GM12801 (cell line): ENCODE measurements around the gene ROGDI.

ENCODE experiments used
- TF ChIP-seq, protein P1 (sequence below): IDR thresholded peaks from one replicate; pipeline ENCODE4 v1.5.1; 2011; ENCODE audit warnings: control low read depth; ENCODE audit not compliant: insufficient read length; ENCODE audit errors: extremely low read depth

The ROGDI gene

DNA sequence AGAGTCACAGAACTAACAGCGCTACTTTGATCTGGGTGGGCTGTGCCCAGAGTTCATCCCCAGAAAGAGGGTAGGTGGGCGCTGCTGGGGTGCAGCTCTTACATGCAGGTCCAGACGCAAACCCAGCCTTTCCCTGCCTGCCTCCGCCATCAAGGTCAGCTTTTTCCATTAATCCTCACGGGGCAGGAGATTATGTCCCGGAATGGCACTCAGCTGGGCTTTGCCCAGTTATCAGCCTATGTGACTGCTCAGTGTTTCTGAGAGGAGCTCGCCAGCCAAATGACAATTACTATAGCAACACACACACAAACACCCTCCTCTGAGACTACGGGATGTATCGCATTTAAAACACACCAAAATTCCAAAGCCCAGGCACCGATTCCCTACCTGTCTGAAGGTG lies 24.5 kb upstream of the ROGDI start:
- TF ChIP-seq, protein P1, sequence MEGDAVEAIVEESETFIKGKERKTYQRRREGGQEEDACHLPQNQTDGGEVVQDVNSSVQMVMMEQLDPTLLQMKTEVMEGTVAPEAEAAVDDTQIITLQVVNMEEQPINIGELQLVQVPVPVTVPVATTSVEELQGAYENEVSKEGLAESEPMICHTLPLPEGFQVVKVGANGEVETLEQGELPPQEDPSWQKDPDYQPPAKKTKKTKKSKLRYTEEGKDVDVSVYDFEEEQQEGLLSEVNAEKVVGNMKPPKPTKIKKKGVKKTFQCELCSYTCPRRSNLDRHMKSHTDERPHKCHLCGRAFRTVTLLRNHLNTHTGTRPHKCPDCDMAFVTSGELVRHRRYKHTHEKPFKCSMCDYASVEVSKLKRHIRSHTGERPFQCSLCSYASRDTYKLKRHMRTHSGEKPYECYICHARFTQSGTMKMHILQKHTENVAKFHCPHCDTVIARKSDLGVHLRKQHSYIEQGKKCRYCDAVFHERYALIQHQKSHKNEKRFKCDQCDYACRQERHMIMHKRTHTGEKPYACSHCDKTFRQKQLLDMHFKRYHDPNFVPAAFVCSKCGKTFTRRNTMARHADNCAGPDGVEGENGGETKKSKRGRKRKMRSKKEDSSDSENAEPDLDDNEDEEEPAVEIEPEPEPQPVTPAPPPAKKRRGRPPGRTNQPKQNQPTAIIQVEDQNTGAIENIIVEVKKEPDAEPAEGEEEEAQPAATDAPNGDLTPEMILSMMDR = no peak

DNA sequence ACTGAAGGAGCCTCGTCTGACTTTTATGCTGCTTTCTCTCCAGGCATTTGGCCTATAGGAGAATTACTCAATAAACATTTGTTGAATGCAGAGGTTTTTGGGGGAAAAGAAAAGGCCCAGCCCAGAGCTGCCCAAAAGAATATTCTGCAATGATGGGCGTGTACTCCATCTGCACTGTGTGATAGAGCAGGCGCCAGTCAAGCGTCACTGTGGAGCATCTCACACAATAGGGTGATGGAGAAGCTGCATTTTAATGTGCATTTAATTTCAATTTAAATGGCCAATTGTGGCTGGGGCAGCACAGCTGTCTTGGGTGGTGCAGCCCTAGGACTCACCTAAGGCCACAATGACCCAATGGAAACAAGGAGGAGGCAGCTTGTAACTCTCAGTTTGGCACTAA lies 24.1 kb upstream of the ROGDI start:
- TF ChIP-seq, protein P1 = no peak

DNA sequence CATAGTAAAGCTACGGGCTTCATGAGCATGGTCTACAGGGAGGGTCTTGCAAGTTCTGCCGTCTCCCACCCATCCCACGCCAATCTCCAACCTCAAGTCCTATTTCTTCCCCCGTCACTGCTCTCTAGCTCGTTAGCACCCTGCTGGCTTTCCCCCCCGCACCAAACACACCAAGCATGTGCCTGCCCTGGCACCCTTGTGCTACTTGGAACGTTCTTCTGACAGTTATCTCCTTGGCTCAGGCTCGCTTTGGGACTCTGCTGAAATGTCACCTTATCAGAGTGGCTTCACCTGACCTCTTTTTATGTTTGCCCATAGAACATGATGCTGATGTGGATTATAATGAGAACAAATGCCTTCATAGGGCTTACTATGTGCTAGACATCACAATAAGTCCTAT lies 22.8 kb upstream of the ROGDI start:
- TF ChIP-seq, protein P1 = no peak

DNA sequence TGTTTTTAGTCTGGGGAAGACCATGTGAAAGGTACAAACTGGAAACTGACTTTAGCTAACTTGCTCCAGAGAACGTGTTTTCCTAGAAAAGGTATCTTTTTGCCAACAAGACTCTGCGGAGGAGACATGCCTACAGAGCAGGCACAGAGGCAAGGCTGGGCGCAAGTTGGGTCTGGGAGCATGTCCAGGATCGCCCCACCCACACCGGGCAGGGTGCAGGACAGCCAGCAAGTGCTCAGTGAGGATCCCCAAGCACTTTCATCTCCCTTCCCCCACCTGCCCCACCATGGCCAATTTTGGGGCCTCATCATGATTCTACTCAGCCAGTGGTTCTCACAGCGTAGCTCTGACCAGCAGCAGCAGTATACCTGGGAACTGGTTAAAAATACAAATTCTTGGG lies 18.2 kb upstream of the ROGDI start:
- TF ChIP-seq, protein P1 = no peak

DNA sequence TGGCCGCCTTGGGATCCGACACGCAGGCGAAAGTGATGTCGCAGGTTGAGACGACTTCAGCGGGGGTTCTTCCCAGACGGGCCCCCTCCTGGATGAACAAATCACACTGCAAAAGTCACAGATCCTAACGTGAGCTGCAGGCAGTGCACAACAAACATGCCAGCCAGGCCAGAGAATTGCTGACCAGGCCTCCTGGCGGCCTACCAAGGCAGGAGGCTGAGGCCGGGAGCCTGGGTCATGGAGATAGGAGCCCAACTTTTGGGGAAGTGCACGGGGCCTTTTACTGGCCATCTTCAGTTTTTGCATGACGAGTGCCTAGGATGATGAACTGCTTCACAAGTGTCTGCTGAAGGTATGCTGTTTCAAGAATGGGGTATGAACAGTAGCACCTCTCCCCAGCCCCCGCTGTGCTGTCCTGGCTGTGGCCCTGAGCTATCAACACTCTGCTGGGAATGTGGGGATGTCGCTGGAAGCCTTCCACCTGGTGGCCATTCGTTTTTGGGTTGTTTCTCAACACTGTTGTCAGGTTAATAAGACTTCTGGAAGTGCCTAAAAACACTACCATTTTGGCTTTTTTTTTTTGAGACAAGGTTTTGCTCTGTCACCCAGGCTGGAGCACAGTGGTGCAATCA lies 12.2 kb upstream of the ROGDI start:
- TF ChIP-seq, protein P1 = no peak

DNA sequence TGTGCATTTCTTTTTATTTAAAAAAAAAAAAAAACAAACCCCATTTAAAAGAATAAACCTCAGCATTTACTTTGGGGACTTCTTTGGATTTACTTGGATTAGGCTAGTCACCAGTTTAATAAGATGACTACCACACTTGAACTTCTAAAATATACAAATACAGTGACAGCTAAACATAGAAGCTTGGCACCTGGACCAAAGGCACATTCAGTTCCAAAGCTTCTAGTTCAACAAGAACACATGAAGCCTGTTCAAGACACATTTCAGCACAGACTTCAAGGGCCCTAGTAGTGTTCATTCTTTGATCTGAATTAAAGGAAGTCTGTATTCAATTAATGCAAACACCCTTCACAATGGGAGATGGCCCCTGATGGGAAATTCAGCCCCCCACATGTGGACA lies 11.6 kb upstream of the ROGDI start:
- TF ChIP-seq, protein P1 = no peak

DNA sequence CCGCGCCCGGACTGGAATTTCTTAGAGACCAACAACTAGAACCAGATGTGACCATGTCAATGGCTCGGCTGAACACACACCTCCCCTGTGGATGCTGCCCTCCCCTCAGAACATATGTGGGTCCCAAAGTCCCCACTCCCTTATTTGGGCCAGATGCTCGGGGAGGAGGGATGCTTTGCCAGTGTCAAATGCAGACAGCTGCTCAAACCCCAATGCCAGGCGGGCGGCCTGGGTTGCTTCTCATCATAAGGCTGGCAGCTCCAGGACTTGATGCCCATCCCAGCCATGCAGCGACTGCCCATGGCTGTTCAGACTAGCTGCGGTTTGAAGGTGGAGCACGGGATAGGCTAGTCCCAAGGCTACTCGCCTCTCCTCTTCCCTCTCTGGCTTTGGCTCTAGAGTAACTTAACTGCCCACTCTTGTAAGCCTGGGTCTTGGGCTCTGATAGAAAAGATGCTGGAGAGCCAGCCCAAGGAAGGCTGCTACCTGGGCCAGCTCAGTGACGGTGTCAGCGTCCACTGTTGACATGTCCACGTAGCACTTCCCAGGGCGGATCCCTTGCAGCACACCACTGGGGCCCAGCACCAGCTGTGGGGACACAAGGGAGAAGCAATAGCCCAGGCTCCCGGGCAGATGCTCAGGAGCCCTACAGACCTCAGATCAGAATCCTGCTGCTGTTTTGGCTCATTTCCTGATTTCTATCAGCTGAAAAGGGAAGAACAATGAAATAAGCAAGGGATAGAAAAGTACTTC lies 11.0 kb upstream of the ROGDI start:
- TF ChIP-seq, protein P1 = no peak
